Fibroblast of lung (primary cell): ENCODE data around the gene DCP1B. TPM values are rescaled to one million over a fixed set of nuclear protein-coding genes. Genes with fewer than 3 reads are reported as not detected.
A peak's percentile ranks its signal among the peaks of the same experiment; 100 is the strongest.

Experiments
- DNase-seq, 2 donors: peaks; one replicate each; pipeline versions ENCODE4 v3.0.0 to v3.0.0-alpha.2; 2010; ENCODE audit warnings: low read depth in 2 of 2
- H2AFZ ChIP-seq: 2 replicates; pipeline ENCODE4 v1.5.1; 2012; ENCODE audit warnings: low read length, control low read depth, inconsistent platforms
- H3K27ac ChIP-seq: 2 replicates; pipeline ENCODE4 v1.5.1; 2011; ENCODE audit warnings: low read length, control low read depth; ENCODE audit not compliant: insufficient read depth
- H3K27me3 ChIP-seq: 2 replicates; pipeline ENCODE4 v1.5.1; 2011; ENCODE audit warnings: mild to moderate bottlenecking, low read length; ENCODE audit not compliant: control insufficient read depth, insufficient read depth
- H3K36me3 ChIP-seq: 2 replicates; pipeline ENCODE4 v1.5.1; 2011; ENCODE audit warnings: low read length; ENCODE audit not compliant: control insufficient read depth, insufficient read depth
- H3K4me1 ChIP-seq: 2 replicates; pipeline ENCODE4 v1.5.1; 2011; ENCODE audit warnings: low read length; ENCODE audit not compliant: control insufficient read depth, insufficient read depth; ENCODE audit errors: extremely low read depth
- H3K4me2 ChIP-seq: 2 replicates; pipeline ENCODE4 v1.5.1; 2011; ENCODE audit warnings: low read length, control low read depth; ENCODE audit not compliant: insufficient read depth; ENCODE audit errors: extremely low read depth
- H3K4me3 ChIP-seq, 4 experiments: fragments of 200-600 bp in 1 of 4; sonication (generic) in 1 of 4; replicated peaks in 1 of 4; 2 replicates each; pipeline ENCODE4 v1.5.1; 2011 to 2016; ENCODE audit warnings: low read length in 4 of 4, low read depth in 3 of 4, mild to moderate bottlenecking in 3 of 4, control low read depth in 2 of 4, inconsistent platforms in 1 of 4, mixed read lengths in 1 of 4; ENCODE audit not compliant: insufficient read depth in 1 of 4; ENCODE audit errors: control extremely low read depth in 1 of 4
- H3K79me2 ChIP-seq: 2 replicates; pipeline ENCODE4 v1.5.1; 2012; ENCODE audit warnings: mild to moderate bottlenecking, low read length, inconsistent platforms; ENCODE audit not compliant: control insufficient read depth, insufficient read depth
- H3K9ac ChIP-seq: 2 replicates; pipeline ENCODE4 v1.5.1; 2011; ENCODE audit warnings: mild to moderate bottlenecking, low read length, control low read depth; ENCODE audit not compliant: insufficient read depth
- H3K9me3 ChIP-seq: 2 replicates; pipeline ENCODE4 v1.5.1; 2012; ENCODE audit warnings: low read depth, low read length; ENCODE audit not compliant: control insufficient read depth, insufficient read depth
- H4K20me1 ChIP-seq: 2 replicates; pipeline ENCODE4 v1.5.1; 2011; ENCODE audit warnings: low read length; ENCODE audit not compliant: control insufficient read depth, insufficient read depth; ENCODE audit errors: extremely low read depth
- CTCF ChIP-seq, 2 donors: IDR thresholded peaks in 1 of 2; conservative IDR thresholded peaks in 1 of 2; 1 replicate in 1 of 2; 2 replicates in 1 of 2; pipeline ENCODE4 v1.5.1; 2011 to 2012; ENCODE audit warnings: low read length in 2 of 2, control low read depth in 1 of 2, inconsistent platforms in 1 of 2, low read depth in 1 of 2, mild to moderate bottlenecking in 1 of 2
- EZH2 ChIP-seq: IDR thresholded peaks from 2 replicates; pipeline ENCODE4 v1.5.1; 2012; ENCODE audit warnings: low read length, control low read depth, mild to moderate bottlenecking; ENCODE audit errors: missing control alignments
- polyA plus RNA-seq, 2 donors: library from polyadenylated mRNA; depleted of rRNA in 1 of 2; stranded (reverse) in 1 of 2; unstranded in 1 of 2; fragments of >200 nt; gene quantifications; 2 replicates each; pipeline ENCODE4 v1.2.1, GENCODE V29; 2011 to 2012; ENCODE audit warnings: missing spikeins in 1 of 2
- total RNA-seq: library from RNA; depleted of rRNA; stranded (reverse); fragments of >200 nt; gene quantifications from 2 replicates; pipeline ENCODE4 v1.2.1, GENCODE V29; 2014

DCP1B gene
- total and polyA plus RNA-seq, 2 donors (not counting 1 experiment from before 2014, with no cell fraction given): 10.4 to 19.4 TPM

- DNase-seq: no peak
- H2AFZ ChIP-seq: no peak overlapping the region
- TF ChIP-seq CTCF (conservative IDR thresholded peaks at IDR 0.05 in 1 of 2, IDR thresholded peaks at IDR 0.05 in 1 of 2; ENCODE audit: low read depth in 1 of 2, low read length in 2 of 2): no peak
- no peak for TF ChIP-seq EZH2
- H3K4me1 ChIP-seq: no peaks in the 10 kb centered on the region
- H3K9ac ChIP-seq: no peak overlapping the region
- H3K4me2 ChIP-seq: no peak overlapping the region
- H3K9me3 ChIP-seq: no peaks in the 10 kb centered on the region
- H3K4me3 ChIP-seq: no peak overlapping the region
- H3K27ac ChIP-seq: no peak overlapping the region
- peaks cover 3% of the 10 kb centered on the region for H3K36me3 ChIP-seq
- no peaks in the 10 kb centered on the region for H3K79me2 ChIP-seq
- H4K20me1 ChIP-seq: no peaks in the 10 kb centered on the region
- H3K27me3 ChIP-seq: no peaks in the 10 kb centered on the region
Measured at GRCh38 chr12:1962051-1963020, 41.9 kb downstream of the DCP1B start.

- no peaks in the 10 kb centered on the region for H3K27me3 ChIP-seq
- no peak for DNase-seq
- no peaks in the 10 kb centered on the region for H4K20me1 ChIP-seq
- no peak overlapping the region for H3K9ac ChIP-seq
- no peaks in the 10 kb centered on the region for H3K79me2 ChIP-seq
- no peak overlapping the region for H3K27ac ChIP-seq
- H3K36me3 ChIP-seq: peaks cover 9% of the 10 kb centered on the region
- no peak for TF ChIP-seq EZH2
- no peak for TF ChIP-seq CTCF (conservative IDR thresholded peaks at IDR 0.05 in 1 of 2, IDR thresholded peaks at IDR 0.05 in 1 of 2; ENCODE audit: low read depth in 1 of 2, low read length in 2 of 2)
- H3K4me3 ChIP-seq: no peak overlapping the region
- H3K4me2 ChIP-seq: no peak overlapping the region
- H2AFZ ChIP-seq: no peak overlapping the region
- H3K4me1 ChIP-seq: no peaks in the 10 kb centered on the region
- H3K9me3 ChIP-seq: no peaks in the 10 kb centered on the region
Measured at GRCh38 chr12:1956716-1957115, 47.5 kb downstream of the DCP1B start.

- no peak overlapping the region for H3K27ac ChIP-seq
- no peak overlapping the region for H2AFZ ChIP-seq
- H3K4me2 ChIP-seq: peak overlapping the region; percentile 4
- H3K27me3 ChIP-seq: no peaks in the 10 kb centered on the region
- no peaks in the 10 kb centered on the region for H3K79me2 ChIP-seq
- TF ChIP-seq EZH2 (no peak), CTCF (conservative IDR thresholded peaks at IDR 0.05 in 1 of 2, IDR thresholded peaks at IDR 0.05 in 1 of 2; ENCODE audit: low read depth in 1 of 2, low read length in 2 of 2) (no peak)
- H3K9me3 ChIP-seq: no peaks in the 10 kb centered on the region
- peaks cover 3% of the 10 kb centered on the region for H3K4me1 ChIP-seq
- H3K36me3 ChIP-seq: peaks cover 20% of the 10 kb centered on the region
- DNase-seq: peak in 1 of 2 donors; percentile 23
- no peak overlapping the region for H3K4me3 ChIP-seq
- H3K9ac ChIP-seq: no peak overlapping the region
- H4K20me1 ChIP-seq: no peaks in the 10 kb centered on the region
Measured at GRCh38 chr12:1949771-1950470, 54.3 kb downstream of the DCP1B start.
